OCI-LY1 (cell line): Measurements from ENCODE around the gene ADAMTSL1.

ENCODE experiments used
- EZH2 ChIP-seq: fragments of 200-600 bp; sonication (generic), shearing (Covaris generic); IDR thresholded peaks from 2 replicates; pipeline ENCODE4 v1.8.0; 2017; ENCODE audit warnings: borderline replicate concordance, mixed run types, mild to moderate bottlenecking, antibody characterized with exemption, low read length, moderate library complexity, mixed read lengths
- TF ChIP-seq, protein P1 (sequence below): fragments of 200-600 bp; sonication (generic), shearing (Covaris generic); IDR thresholded peaks from 2 replicates; pipeline ENCODE4 v1.5.1; 2017; ENCODE audit warnings: mild to moderate bottlenecking, antibody characterized with exemption, low read length, moderate library complexity, mixed read lengths

- TF ChIP-seq, protein P1, sequence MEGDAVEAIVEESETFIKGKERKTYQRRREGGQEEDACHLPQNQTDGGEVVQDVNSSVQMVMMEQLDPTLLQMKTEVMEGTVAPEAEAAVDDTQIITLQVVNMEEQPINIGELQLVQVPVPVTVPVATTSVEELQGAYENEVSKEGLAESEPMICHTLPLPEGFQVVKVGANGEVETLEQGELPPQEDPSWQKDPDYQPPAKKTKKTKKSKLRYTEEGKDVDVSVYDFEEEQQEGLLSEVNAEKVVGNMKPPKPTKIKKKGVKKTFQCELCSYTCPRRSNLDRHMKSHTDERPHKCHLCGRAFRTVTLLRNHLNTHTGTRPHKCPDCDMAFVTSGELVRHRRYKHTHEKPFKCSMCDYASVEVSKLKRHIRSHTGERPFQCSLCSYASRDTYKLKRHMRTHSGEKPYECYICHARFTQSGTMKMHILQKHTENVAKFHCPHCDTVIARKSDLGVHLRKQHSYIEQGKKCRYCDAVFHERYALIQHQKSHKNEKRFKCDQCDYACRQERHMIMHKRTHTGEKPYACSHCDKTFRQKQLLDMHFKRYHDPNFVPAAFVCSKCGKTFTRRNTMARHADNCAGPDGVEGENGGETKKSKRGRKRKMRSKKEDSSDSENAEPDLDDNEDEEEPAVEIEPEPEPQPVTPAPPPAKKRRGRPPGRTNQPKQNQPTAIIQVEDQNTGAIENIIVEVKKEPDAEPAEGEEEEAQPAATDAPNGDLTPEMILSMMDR, result no peak
- no peak for TF ChIP-seq EZH2
Measured at GRCh38 chr9:18861609-18862544, 387.9 kb downstream of the ADAMTSL1 start.
